ENCODE data around the gene KCNK17.

- TF ChIP-seq POLR2A (IDR thresholded peaks at IDR 0.05; ENCODE audit: low read depth, low read length) (no peak), POLR2AphosphoS5 (IDR thresholded peaks at IDR 0.05; ENCODE audit: low read depth, low read length) (no peak)
Measured at GRCh38 chr6:39341937-39342336, 27.7 kb upstream of the KCNK17 start.

All from GM12892 (cell line).